SU-DHL-6 (cell line): Measurements from ENCODE around the gene UCP2.

Source experiments
- H2AFZ ChIP-seq: fragments of 200-600 bp; sonication (generic); 2 replicates; pipeline ENCODE4 v1.6.1; 2014; ENCODE audit warnings: low read depth, mild to moderate bottlenecking, moderate library complexity, mixed read lengths, antibody characterized with exemption, low read length; ENCODE audit not compliant: severe bottlenecking
- H3F3A ChIP-seq: fragments of 200-600 bp; shearing (Covaris generic); 2 replicates; pipeline ENCODE4 v1.6.0; 2016; ENCODE audit warnings: antibody characterized with exemption, mild to moderate bottlenecking; ENCODE audit not compliant: insufficient read depth
- H3K27ac ChIP-seq: fragments of 200-600 bp; sonication (generic); 2 replicates; pipeline ENCODE4 v1.5.1; 2016; ENCODE audit warnings: low read depth, mild to moderate bottlenecking, low read length, moderate library complexity, mixed read lengths
- H3K27me3 ChIP-seq: fragments of 200-600 bp; sonication (generic), shearing (Covaris generic); 2 replicates; pipeline ENCODE4 v1.6.0; 2014; ENCODE audit warnings: mild to moderate bottlenecking, low read length
- H3K36me3 ChIP-seq: fragments of 200-600 bp; sonication (generic); 2 replicates; pipeline ENCODE4 v1.6.1; 2014; ENCODE audit warnings: mild to moderate bottlenecking, low read length, mixed read lengths
- H3K4me2 ChIP-seq: fragments of 300-600, 200-600 bp; shearing (Covaris generic), sonication (generic); 2 replicates; pipeline ENCODE4 v1.6.0; 2014; ENCODE audit warnings: low read length, low read depth, mild to moderate bottlenecking; ENCODE audit not compliant: poor library complexity, severe bottlenecking
- H3K4me3 ChIP-seq: fragments of 200-600 bp; sonication (generic); 2 replicates; pipeline ENCODE4 v1.5.1; 2014; ENCODE audit warnings: antibody characterized with exemption, low read length, mild to moderate bottlenecking, mixed read lengths; ENCODE audit not compliant: insufficient read depth, poor library complexity, severe bottlenecking
- H3K79me2 ChIP-seq: fragments of 200-600 bp; sonication (generic); 2 replicates; pipeline ENCODE4 v1.6.1; 2014; ENCODE audit warnings: mild to moderate bottlenecking, low read length, moderate library complexity; ENCODE audit not compliant: insufficient read depth
- H3K9ac ChIP-seq: fragments of 200-600 bp; sonication (generic); 2 replicates; pipeline ENCODE4 v1.7.0; 2014; ENCODE audit warnings: mild to moderate bottlenecking, low read length
- H3K9me2 ChIP-seq: fragments of 200-600 bp; sonication (generic); replicated peaks from 2 replicates; pipeline ENCODE4 v1.6.1; 2014; ENCODE audit warnings: low read length; ENCODE audit not compliant: insufficient read depth
- H3K9me3 ChIP-seq: fragments of 200-600 bp; sonication (generic); 2 replicates; pipeline ENCODE4 v1.6.1; 2014; ENCODE audit warnings: low read length, mixed read lengths; ENCODE audit not compliant: insufficient read depth
- H4K20me1 ChIP-seq: fragments of 200-600 bp; sonication (generic); 2 replicates; pipeline ENCODE4 v1.6.1; 2014; ENCODE audit warnings: low read depth, mild to moderate bottlenecking, antibody characterized with exemption, low read length, moderate library complexity, mixed read lengths
- CTCF ChIP-seq: fragments of 200-600 bp; sonication (generic); IDR thresholded peaks from one replicate; pipeline ENCODE4 v1.5.1; 2017; ENCODE audit warnings: antibody characterized with exemption, mild to moderate bottlenecking, low read length, moderate library complexity; ENCODE audit not compliant: insufficient read depth, poor library complexity, severe bottlenecking
- EZH2phosphoT487 ChIP-seq: fragments of 200-600 bp; sonication (generic), shearing (Covaris generic); conservative IDR thresholded peaks from 2 replicates; pipeline ENCODE4 v1.6.1; 2018; ENCODE audit warnings: mild to moderate bottlenecking, antibody characterized with exemption, low read length, moderate library complexity, mixed read lengths

Gene UCP2

DNA sequence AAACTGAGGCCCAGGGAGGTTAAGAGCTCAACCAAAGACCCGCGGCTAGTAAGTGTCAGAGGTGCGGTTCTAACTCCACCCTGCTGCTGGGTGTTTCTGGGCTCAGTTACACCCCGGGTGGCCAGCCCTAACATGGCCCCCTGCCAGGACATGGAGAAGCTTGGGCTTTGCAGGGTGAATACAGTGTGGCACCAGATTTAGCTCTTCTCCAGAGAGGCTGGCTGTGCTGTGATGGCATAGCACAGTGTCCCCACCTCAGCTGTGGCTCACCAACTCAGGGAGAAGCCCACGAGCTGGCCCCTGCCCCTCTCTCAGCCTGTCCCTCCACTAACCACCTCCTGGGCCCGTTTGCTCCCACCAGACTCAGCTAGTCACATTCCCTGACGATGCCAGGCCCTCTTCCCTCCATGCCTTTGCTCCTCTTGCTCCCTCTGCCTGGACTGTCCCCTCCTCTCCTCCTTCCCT, 19.2 kb upstream of the UCP2 start:
- Histone ChIP-seq H3K27ac (no peak overlapping the region), H3K79me2 (no peaks in the 10 kb centered on the region), H3K9ac (no peak overlapping the region), H3F3A (no peaks in the 10 kb centered on the region), H3K27me3 (no peaks in the 10 kb centered on the region), H3K36me3 (no peaks in the 10 kb centered on the region), H2AFZ (no peak overlapping the region), H3K4me3 (no peak overlapping the region), H3K9me2 (no peaks in the 10 kb centered on the region), H4K20me1 (no peaks in the 10 kb centered on the region), H3K9me3 (no peaks in the 10 kb centered on the region), H3K4me2 (no peak overlapping the region)
- TF ChIP-seq EZH2phosphoT487 (no peak), CTCF (no peak)

DNA sequence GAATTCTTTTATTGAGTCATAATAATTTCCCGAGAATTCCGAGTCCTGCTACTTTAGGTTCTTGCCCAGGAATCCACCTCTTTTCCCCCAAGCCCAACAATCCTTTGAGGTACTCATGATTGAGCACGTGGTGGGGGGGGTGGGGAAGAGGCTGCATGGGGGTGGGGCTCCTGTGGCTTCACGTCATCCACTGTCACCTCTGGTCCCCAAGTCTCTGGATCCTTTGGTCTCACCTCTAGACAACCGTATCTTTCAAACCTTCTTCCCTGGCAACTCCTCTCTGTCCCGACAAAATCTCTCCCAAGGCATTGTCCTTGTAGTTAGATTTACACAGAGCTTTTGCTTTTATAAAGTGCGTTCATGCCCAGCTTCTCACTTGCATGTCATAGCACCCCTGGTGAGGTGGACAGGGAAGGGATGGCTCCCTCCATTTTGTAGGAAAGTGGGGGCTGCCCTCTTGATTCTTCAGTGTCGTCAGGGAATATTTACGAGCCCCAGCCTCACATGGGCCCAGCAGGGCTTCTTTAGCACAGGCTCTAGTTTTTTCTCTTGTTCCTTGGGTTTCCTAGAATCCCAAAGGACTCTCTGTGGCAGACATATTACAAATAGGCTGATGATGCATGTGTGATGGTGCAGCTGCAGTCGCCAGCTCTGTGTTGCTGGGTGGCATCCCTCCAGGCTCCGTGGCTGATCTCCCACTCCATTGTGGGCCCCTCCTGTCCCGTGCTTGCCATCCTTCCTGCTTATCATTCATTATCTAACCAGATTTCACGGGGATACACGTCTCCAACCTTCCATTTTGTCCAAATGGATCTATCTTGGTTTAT, 17.9 kb upstream of the UCP2 start:
- H4K20me1 ChIP-seq, result no peaks in the 10 kb centered on the region
- no peaks in the 10 kb centered on the region for H3K27me3 ChIP-seq
- no peak for TF ChIP-seq CTCF
- TF ChIP-seq EZH2phosphoT487, result no peak
- H3K27ac ChIP-seq, result no peak overlapping the region
- H3K79me2 ChIP-seq, result no peaks in the 10 kb centered on the region
- H3K4me3 ChIP-seq, result no peak overlapping the region
- H3F3A ChIP-seq, result 0 out of 2 replicates have a peak, but pooled peaks cover 4% of the 10 kb centered on the region
- H3K36me3 ChIP-seq, result no peaks in the 10 kb centered on the region
- no peaks in the 10 kb centered on the region for H3K9me3 ChIP-seq
- H3K9ac ChIP-seq, result no peak overlapping the region
- H3K4me2 ChIP-seq, result no peak overlapping the region
- H3K9me2 ChIP-seq, result no peaks in the 10 kb centered on the region
- H2AFZ ChIP-seq, result no peak overlapping the region

GRCh38 chr11:73999581-74000306, 17.1 kb upstream of the UCP2 start:
- Histone ChIP-seq H3F3A (0 out of 2 replicates have a peak, but pooled peaks cover 4% of the 10 kb centered on the region), H3K36me3 (no peaks in the 10 kb centered on the region), H3K4me3 (no peak overlapping the region), H3K27me3 (no peaks in the 10 kb centered on the region), H3K9me3 (no peaks in the 10 kb centered on the region), H3K4me2 (no peak overlapping the region), H4K20me1 (no peaks in the 10 kb centered on the region), H3K9ac (no peak overlapping the region), H2AFZ (no peak overlapping the region), H3K79me2 (no peaks in the 10 kb centered on the region), H3K9me2 (no peaks in the 10 kb centered on the region), H3K27ac (no peak overlapping the region)
- TF ChIP-seq EZH2phosphoT487 (no peak), CTCF (no peak)
